ENCODE data around the gene YBX2. TPM values are rescaled to one million over a fixed set of nuclear protein-coding genes. Genes with fewer than 3 reads are reported as not detected.
A peak's percentile ranks its signal among the peaks of the same experiment; 100 is the strongest.

YBX2 gene
- total RNA-seq, 1 experiment from 2014 or later, result 24.0 TPM

DNA sequence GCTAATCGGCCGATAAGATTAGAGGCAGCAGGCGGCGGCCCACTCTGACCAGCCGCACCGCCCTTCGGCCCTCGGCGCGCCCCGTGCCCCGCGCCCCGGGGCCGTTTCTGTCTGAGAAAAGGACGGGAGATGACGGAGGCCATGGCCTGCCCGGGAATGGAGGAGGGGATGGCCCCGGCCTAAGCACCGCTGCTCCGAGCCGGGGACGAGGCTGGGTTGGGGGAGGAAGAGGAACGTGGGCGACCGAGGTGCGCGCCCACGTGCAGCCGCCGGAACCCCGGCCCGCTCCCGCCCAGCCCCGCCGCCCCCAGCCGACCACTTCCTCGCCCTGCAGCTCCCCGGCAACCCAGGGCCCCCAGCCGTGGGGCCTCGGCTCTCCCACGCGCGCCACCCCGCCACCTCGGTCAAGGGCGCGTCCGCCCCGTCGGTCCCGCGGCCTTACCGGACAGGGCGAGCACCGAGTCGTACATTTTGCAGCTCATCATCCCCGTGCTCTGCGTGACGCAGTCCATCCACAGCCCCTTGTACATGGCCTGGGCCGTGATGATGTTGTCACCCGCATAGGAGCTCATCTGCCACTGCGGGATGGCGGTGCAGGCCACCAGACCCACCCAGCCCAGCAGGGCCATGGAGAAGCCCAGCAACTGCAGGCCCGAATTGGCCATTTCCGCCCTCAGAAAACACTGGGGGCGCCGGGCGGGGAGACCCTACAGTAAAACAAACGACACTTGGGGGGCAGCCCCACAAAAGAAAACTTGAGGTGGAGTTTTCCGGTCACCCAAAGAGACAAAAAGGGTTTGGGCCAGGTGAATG, 32.9 kb downstream of the YBX2 start:
- Histone ChIP-seq H2BK20ac (ENCODE audit: low read depth, low read length, poor library complexity, severe bottlenecking) (no peak overlapping the region), H2AFZ (ENCODE audit: low read length) (no peak overlapping the region), H4K5ac (ENCODE audit: insufficient read length, low read depth, low read length) (peak overlapping the region; percentile 37), H4K91ac (ENCODE audit: insufficient read length, low read depth, low read length) (peak overlapping the region; percentile 95), H3K4ac (ENCODE audit: low read depth, low read length) (peak overlapping the region; percentile 91; the same call in 1 of the 2 replicates), H3K79me1 (ENCODE audit: insufficient read depth, low read depth, low read length, poor library complexity, severe bottlenecking) (no peaks in the 10 kb centered on the region), H2BK120ac (ENCODE audit: low read depth, low read length, poor library complexity, severe bottlenecking) (peak overlapping the region; percentile 39), H3K79me2 (ENCODE audit: insufficient read depth, low read length) (peaks cover 8% of the 10 kb centered on the region; the same call in 1 of the 2 replicates), H4K8ac (replicated peaks; ENCODE audit: insufficient read length, low read depth, low read length) (peak overlapping the region; percentile 25), H2BK15ac (ENCODE audit: low read depth, low read length) (no peak overlapping the region), H4K20me1 (ENCODE audit: control insufficient read depth, insufficient read depth, insufficient read length) (no peaks in the 10 kb centered on the region), H3K4me1 (ENCODE audit: insufficient read depth, low read length) (peaks cover 4% of the 10 kb centered on the region; the same call in 1 of the 2 replicates), H3K18ac (ENCODE audit: insufficient read length, low read depth, low read length) (peak overlapping the region; percentile 98), H3K23ac (ENCODE audit: insufficient read length, low read depth, low read length) (no peak overlapping the region), H2BK5ac (ENCODE audit: insufficient read length, low read length) (peak overlapping the region; percentile 31), H3K14ac (ENCODE audit: insufficient read depth, low read length) (peak overlapping the region; percentile 98), H3T11ph (ENCODE audit: low read length) (no peak overlapping the region), H3K23me2 (ENCODE audit: insufficient read length, low read depth, low read length, poor library complexity, severe bottlenecking) (peaks cover 25% of the 10 kb centered on the region), H3K27ac (ENCODE audit: insufficient read length, low read depth, low read length) (peak overlapping the region; percentile 55), H3K56ac (ENCODE audit: insufficient read length, low read depth, low read length) (no peak overlapping the region), H3K9me3 (ENCODE audit: control insufficient read depth, low read depth, low read length) (no peaks in the 10 kb centered on the region), H2AK5ac (ENCODE audit: insufficient read length, low read length) (no peak overlapping the region), H3K4me2 (ENCODE audit: insufficient read depth, insufficient read length, low read length) (peak overlapping the region; percentile 76), H2BK12ac (ENCODE audit: insufficient read length, low read depth, low read length) (peak overlapping the region; percentile 84), H3K9ac (ENCODE audit: extremely low read depth, insufficient read length, low read length) (peak overlapping the region; percentile 95), H3K27me3 (ENCODE audit: insufficient read depth, low read length) (no peaks in the 10 kb centered on the region)
- WGBS (ENCODE audit: extremely low coverage, insufficient read length, low lambda C conversion rate), result no CpG with 5 or more reads among the region's 71 CpGs
- H3K27me3 Mint-ChIP-seq (ENCODE audit: low read depth), result peaks cover 2% of the 10 kb centered on the region
- H3K4me1 Mint-ChIP-seq, result peaks cover 29 to 44% of the 10 kb centered on the region in 2 experiments
- peak overlapping the region; percentile 94 to 99 (median 96) for H3K27ac Mint-ChIP-seq
- peaks cover 0 to 4% of the 10 kb centered on the region in 2 experiments; a peak in 1 of 5 replicates for H3K9me3 Mint-ChIP-seq
- peak overlapping the region; percentile 86 to 93 for H3K4me3 Mint-ChIP-seq
- DNase-seq, result no peak
- TF ChIP-seq, protein P1, sequence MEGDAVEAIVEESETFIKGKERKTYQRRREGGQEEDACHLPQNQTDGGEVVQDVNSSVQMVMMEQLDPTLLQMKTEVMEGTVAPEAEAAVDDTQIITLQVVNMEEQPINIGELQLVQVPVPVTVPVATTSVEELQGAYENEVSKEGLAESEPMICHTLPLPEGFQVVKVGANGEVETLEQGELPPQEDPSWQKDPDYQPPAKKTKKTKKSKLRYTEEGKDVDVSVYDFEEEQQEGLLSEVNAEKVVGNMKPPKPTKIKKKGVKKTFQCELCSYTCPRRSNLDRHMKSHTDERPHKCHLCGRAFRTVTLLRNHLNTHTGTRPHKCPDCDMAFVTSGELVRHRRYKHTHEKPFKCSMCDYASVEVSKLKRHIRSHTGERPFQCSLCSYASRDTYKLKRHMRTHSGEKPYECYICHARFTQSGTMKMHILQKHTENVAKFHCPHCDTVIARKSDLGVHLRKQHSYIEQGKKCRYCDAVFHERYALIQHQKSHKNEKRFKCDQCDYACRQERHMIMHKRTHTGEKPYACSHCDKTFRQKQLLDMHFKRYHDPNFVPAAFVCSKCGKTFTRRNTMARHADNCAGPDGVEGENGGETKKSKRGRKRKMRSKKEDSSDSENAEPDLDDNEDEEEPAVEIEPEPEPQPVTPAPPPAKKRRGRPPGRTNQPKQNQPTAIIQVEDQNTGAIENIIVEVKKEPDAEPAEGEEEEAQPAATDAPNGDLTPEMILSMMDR (conservative IDR thresholded peaks at IDR 0.05), result no peak
- H3K36me3 Mint-ChIP-seq (ENCODE audit: insufficient read depth in 1 of 3, low read depth in 3 of 3), result peaks cover 7 to 38% (median 31%) of the 10 kb centered on the region in 3 experiments

Data from H9 (cell line).